Measurements from ENCODE around the gene MORN5.

GRCh38 chr9:122120316-122121071 lies 39.2 kb upstream of the MORN5 start:
- no peak for TF ChIP-seq ZNF610 (tag by site-specific recombination; IDR thresholded peaks at IDR 0.05; ENCODE audit: borderline replicate concordance)
- TF ChIP-seq CTCF (tag by site-specific recombination; IDR thresholded peaks at IDR 0.05), result no peak

Measured in HEK293 (cell line).